ENCODE data around the gene CARD14.

Gene CARD14

DNA sequence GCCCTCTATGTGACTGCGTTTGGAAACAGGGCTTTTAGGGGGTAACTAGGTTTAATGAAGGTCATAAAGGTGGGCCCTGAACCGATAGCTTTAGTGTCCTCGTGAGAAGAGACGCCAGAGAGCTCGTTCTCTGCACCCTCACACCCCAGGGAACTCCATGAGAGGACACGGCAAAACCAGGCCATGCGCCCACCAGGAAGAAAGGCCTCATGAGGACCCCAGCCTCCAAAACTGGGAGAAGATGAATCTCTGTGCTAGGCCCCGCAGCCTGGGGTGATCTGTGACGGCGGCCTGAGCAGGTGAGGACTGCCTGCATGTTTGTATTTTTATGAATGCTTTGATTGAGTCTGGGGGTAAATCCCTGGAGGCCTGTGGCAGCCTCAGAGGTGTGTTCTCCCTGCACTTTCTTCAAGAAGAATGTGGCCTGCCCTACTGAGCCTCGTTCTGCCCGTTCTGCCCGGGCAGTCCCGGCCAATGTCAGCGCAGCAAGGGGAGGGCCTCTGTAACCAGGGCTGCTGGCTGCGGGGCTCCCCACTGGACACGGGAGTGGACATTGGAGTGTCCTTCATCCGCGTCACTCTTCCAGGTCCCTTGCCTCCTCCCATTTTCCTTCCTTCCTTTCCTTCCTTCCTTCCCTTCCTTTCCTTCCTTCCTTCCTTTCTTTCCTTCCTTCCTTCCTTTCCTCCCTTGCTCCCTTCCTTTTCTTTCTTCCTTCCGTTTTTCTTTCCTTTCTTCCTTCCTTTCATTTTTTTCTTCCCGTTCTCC lies 84.0 kb downstream of the CARD14 start:
- H3K27me3 ChIP-seq (ENCODE audit: insufficient read depth, low read length, poor library complexity, severe bottlenecking) = no peaks in the 10 kb centered on the region
- H3K4me2 ChIP-seq (ENCODE audit: low read depth, low read length, poor library complexity, severe bottlenecking) = no peak overlapping the region

DNA sequence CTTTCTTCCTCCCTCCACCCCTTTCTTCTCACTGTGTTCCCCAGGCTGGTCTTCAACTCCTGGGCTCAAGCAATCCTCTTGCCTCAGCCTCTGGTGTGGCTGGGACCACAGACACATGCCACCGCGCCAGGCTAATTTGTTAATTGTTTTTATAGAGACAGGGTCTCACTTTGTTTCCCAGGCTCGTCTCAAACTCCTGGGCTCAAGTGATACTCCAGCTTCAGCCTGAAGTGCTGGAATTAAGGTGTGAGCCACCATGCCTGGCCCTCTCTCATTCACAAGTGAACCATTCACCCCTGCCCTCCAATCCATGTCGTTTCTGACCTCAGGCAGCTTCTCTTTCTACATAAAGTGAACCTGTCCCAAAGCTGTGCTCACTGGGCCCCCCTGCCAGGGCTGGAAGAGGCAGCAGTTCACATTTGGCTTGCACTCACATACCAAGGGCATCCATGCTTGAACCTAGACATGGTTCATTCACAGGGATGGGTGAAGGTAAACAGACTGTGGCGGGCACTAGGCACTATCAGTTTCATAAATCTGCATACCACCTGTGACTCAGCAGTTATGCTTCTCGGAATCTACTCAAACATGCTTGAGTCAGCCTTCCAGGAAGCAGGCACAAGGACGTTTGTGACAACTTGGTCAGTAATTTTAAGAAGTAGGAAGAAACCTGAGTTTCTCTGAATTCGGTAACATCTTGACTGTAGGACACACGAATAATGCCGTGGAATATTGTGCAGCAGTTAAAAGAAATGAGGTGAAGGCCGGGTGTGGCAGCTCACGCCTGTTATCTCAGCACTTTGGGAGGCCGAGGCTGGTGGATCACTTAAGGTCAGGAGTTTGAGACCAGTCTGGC lies 84.8 kb downstream of the CARD14 start:
- Histone ChIP-seq H3K79me2 (ENCODE audit: insufficient read depth, low read length) (no peaks in the 10 kb centered on the region), H3K9me3 (ENCODE audit: insufficient read depth, low read depth, low read length) (no peaks in the 10 kb centered on the region), H3K4me1 (ENCODE audit: insufficient read depth, low read length, poor library complexity, severe bottlenecking) (peaks cover 4% of the 10 kb centered on the region), H3K9ac (ENCODE audit: low read depth, low read length, poor library complexity, severe bottlenecking) (no peak overlapping the region), H3K9me2 (replicated peaks; ENCODE audit: low read depth, low read length) (no peaks in the 10 kb centered on the region), H3K27me3 (ENCODE audit: insufficient read depth, low read length, poor library complexity, severe bottlenecking) (no peaks in the 10 kb centered on the region), H3K4me3 (ENCODE audit: low read length, poor library complexity, severe bottlenecking) (no peak overlapping the region), H4K20me1 (ENCODE audit: insufficient read depth, low read length, poor library complexity, severe bottlenecking) (no peaks in the 10 kb centered on the region), H2AFZ (ENCODE audit: low read length) (no peak overlapping the region), H3F3A (ENCODE audit: low read depth) (peaks cover 8% of the 10 kb centered on the region), H3K36me3 (ENCODE audit: insufficient read depth, low read length) (no peaks in the 10 kb centered on the region), H3K4me2 (ENCODE audit: low read depth, low read length, poor library complexity, severe bottlenecking) (no peak overlapping the region)
- TF ChIP-seq EZH2phosphoT487 (IDR thresholded peaks at IDR 0.05; ENCODE audit: borderline replicate concordance) = no peak
- TF ChIP-seq, protein P1, sequence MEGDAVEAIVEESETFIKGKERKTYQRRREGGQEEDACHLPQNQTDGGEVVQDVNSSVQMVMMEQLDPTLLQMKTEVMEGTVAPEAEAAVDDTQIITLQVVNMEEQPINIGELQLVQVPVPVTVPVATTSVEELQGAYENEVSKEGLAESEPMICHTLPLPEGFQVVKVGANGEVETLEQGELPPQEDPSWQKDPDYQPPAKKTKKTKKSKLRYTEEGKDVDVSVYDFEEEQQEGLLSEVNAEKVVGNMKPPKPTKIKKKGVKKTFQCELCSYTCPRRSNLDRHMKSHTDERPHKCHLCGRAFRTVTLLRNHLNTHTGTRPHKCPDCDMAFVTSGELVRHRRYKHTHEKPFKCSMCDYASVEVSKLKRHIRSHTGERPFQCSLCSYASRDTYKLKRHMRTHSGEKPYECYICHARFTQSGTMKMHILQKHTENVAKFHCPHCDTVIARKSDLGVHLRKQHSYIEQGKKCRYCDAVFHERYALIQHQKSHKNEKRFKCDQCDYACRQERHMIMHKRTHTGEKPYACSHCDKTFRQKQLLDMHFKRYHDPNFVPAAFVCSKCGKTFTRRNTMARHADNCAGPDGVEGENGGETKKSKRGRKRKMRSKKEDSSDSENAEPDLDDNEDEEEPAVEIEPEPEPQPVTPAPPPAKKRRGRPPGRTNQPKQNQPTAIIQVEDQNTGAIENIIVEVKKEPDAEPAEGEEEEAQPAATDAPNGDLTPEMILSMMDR (conservative IDR thresholded peaks at IDR 0.05; ENCODE audit: low read length) = no peak

More for the DNA sequence above, 84.0 kb downstream of the CARD14 start:
- no peaks in the 10 kb centered on the region for H3K9me2 ChIP-seq (replicated peaks; ENCODE audit: low read depth, low read length)
- H2AFZ ChIP-seq (ENCODE audit: low read length) = no peak overlapping the region
- no peaks in the 10 kb centered on the region for H3K9me3 ChIP-seq (ENCODE audit: insufficient read depth, low read depth, low read length)
- H3K36me3 ChIP-seq (ENCODE audit: insufficient read depth, low read length) = no peaks in the 10 kb centered on the region
- TF ChIP-seq, protein P1 (conservative IDR thresholded peaks at IDR 0.05; ENCODE audit: low read length) = no peak
- TF ChIP-seq EZH2phosphoT487 (IDR thresholded peaks at IDR 0.05; ENCODE audit: borderline replicate concordance) = no peak
- no peak overlapping the region for H3K9ac ChIP-seq (ENCODE audit: low read depth, low read length, poor library complexity, severe bottlenecking)
- H3K4me3 ChIP-seq (ENCODE audit: low read length, poor library complexity, severe bottlenecking) = no peak overlapping the region
- H3K79me2 ChIP-seq (ENCODE audit: insufficient read depth, low read length) = no peaks in the 10 kb centered on the region
- no peaks in the 10 kb centered on the region for H4K20me1 ChIP-seq (ENCODE audit: insufficient read depth, low read length, poor library complexity, severe bottlenecking)
- H3F3A ChIP-seq (ENCODE audit: low read depth) = peaks cover 3% of the 10 kb centered on the region; the same call in 1 of the 2 replicates
- peaks cover 4% of the 10 kb centered on the region for H3K4me1 ChIP-seq (ENCODE audit: insufficient read depth, low read length, poor library complexity, severe bottlenecking)

DNA sequence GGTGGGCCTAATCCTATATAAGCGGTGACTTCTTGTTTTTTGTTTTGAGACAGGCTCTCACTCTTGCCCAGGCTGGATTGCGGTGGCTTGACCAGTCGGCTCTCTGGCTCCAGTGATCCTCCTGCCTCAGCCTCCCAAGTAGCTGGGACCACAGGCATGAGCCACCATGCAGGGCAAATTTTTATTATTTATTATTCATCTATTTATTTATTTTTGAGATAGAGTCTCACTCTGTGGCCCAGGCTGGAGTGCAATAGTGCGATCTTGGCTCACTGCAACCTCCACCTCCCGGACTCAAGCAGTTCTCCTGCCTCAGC lies 86.2 kb downstream of the CARD14 start:
- Histone ChIP-seq H3K36me3 (ENCODE audit: insufficient read depth, low read length) (no peaks in the 10 kb centered on the region), H4K20me1 (ENCODE audit: insufficient read depth, low read length, poor library complexity, severe bottlenecking) (no peaks in the 10 kb centered on the region), H3K4me1 (ENCODE audit: insufficient read depth, low read length, poor library complexity, severe bottlenecking) (peaks cover 4% of the 10 kb centered on the region), H3K4me3 (ENCODE audit: low read length, poor library complexity, severe bottlenecking) (no peak overlapping the region), H3K9ac (ENCODE audit: low read depth, low read length, poor library complexity, severe bottlenecking) (no peak overlapping the region), H3F3A (ENCODE audit: low read depth) (peaks cover 12% of the 10 kb centered on the region), H3K9me3 (ENCODE audit: insufficient read depth, low read depth, low read length) (no peaks in the 10 kb centered on the region), H2AFZ (ENCODE audit: low read length) (no peak overlapping the region), H3K79me2 (ENCODE audit: insufficient read depth, low read length) (no peaks in the 10 kb centered on the region), H3K9me2 (replicated peaks; ENCODE audit: low read depth, low read length) (no peaks in the 10 kb centered on the region), H3K4me2 (ENCODE audit: low read depth, low read length, poor library complexity, severe bottlenecking) (no peak overlapping the region), H3K27me3 (ENCODE audit: insufficient read depth, low read length, poor library complexity, severe bottlenecking) (no peaks in the 10 kb centered on the region)
- TF ChIP-seq, protein P1 (conservative IDR thresholded peaks at IDR 0.05; ENCODE audit: low read length) = no peak
- no peak for TF ChIP-seq EZH2phosphoT487 (IDR thresholded peaks at IDR 0.05; ENCODE audit: borderline replicate concordance)
